GM18951 (cell line): ENCODE measurements around the gene INIP.

Source experiments
- POLR2A ChIP-seq: IDR thresholded peaks from 4 replicates; pipeline ENCODE4 v1.6.1; 2011; ENCODE audit warnings: mild to moderate bottlenecking; ENCODE audit not compliant: insufficient read length, insufficient read depth; ENCODE audit errors: extremely low read depth
- in situ Hi-C: fragments of 300-500 bp; cut with MboI; formaldehyde crosslinking; loops from one replicate; pipeline ENCODE4 v1.12.0; 2022; ENCODE audit warnings: low sequenced_read_pairs, mixed read lengths, inconsistent platforms; ENCODE audit not compliant: unreplicated experiment

INIP gene

GRCh38 chr9:112720113-112720780 is 2.3 kb upstream of the INIP start:
- TF ChIP-seq POLR2A = no peak
- in situ Hi-C loops = no loop called here

- in situ Hi-C loops = no loop called here
- no peak for TF ChIP-seq POLR2A
These were observed 1.8 kb upstream of the INIP start for GRCh38 chr9:112719696-112720095.

GRCh38 chr9:112719241-112719691 is 1.3 kb upstream of the INIP start:
- in situ Hi-C loops = no loop called here
- no peak for TF ChIP-seq POLR2A

GRCh38 chr9:112712678-112713077 is 5.2 kb downstream of the INIP start:
- in situ Hi-C loops = no loop called here

GRCh38 chr9:112711050-112711689 is 6.7 kb downstream of the INIP start:
- no peak for TF ChIP-seq POLR2A
- in situ Hi-C loops = no loop called here

More at GRCh38 chr9:112712678-112713077, 5.2 kb downstream of the INIP start:
- TF ChIP-seq POLR2A = no peak

GRCh38 chr9:112705768-112706427 is 12.0 kb downstream of the INIP start:
- no peak for TF ChIP-seq POLR2A
- in situ Hi-C loops = no loop called here

GRCh38 chr9:112703304-112703703 is 14.6 kb downstream of the INIP start:
- in situ Hi-C loops = no loop called here
- no peak for TF ChIP-seq POLR2A

GRCh38 chr9:112700085-112700484 is 17.8 kb downstream of the INIP start:
- in situ Hi-C loops = no loop called here
- TF ChIP-seq POLR2A = no peak

- in situ Hi-C loops = no loop called here
- no peak for TF ChIP-seq POLR2A
These were observed 18.7 kb downstream of the INIP start for GRCh38 chr9:112699230-112699629.

GRCh38 chr9:112696461-112696860 is 21.5 kb downstream of the INIP start:
- in situ Hi-C loops = no loop called here
- no peak for TF ChIP-seq POLR2A

- in situ Hi-C loops = no loop called here
- no peak for TF ChIP-seq POLR2A
These were observed 23.0 kb downstream of the INIP start for GRCh38 chr9:112694706-112695555.

GRCh38 chr9:112689161-112689740 is 28.7 kb downstream of the INIP start:
- in situ Hi-C loops = no loop called here
- no peak for TF ChIP-seq POLR2A
